Measurements from ENCODE around the gene SLC4A11. TPM values are rescaled to one million over a fixed set of nuclear protein-coding genes. Genes with fewer than 3 reads are reported as not detected.
"Not testable (repeated sequence)": the region's sequence is repeated elsewhere in the genome, so short reads cannot be mapped to it uniquely, and the experiment has no call there.

The SLC4A11 gene
- total RNA-seq, 4 donors from 2014 or later: 26.3 to 133 (median 85.8) TPM

- WGBS, 2 donors: 80 to 85% methylated on average over 16 to 17 of the region's 18 CpGs
- H3K27ac ChIP-seq: peak overlapping the region; percentile 93 to 97 (median 95)
- H3K4me1 ChIP-seq: peaks cover 43 to 57% of the 10 kb centered on the region in 2 donors
- H3K36me3 ChIP-seq: no peaks in the 10 kb centered on the region
- TF ChIP-seq POLR2A (IDR thresholded peaks at IDR 0.05) (peak in 1 of 2 donors; percentile 36), CTCF (IDR thresholded peaks at IDR 0.05) (no peak)
- H3K4me3 ChIP-seq (replicated peaks in 1 of 3): no peak overlapping the region
- peak; percentile 89 to 97 for DNase-seq
- no peaks in the 10 kb centered on the region for H3K27me3 ChIP-seq
- intact Hi-C loops (cut with DNase I): no loop called here
- no peaks in the 10 kb centered on the region for H3K9me3 ChIP-seq
Measured at GRCh38 chr20:3221398-3222226, 17.4 kb downstream of the SLC4A11 start.

- peaks cover 0 to 7% of the 10 kb centered on the region in 2 donors for H3K36me3 ChIP-seq
- no peak overlapping the region for H3K4me3 ChIP-seq (replicated peaks in 1 of 3)
- intact Hi-C loops (cut with DNase I): loop anchor here (2.0 to 5.0 kb wide), 2 partner anchors 58 to 99 kb away; no protein-coding TSS in a partner anchor
- no peaks in the 10 kb centered on the region for H3K27me3 ChIP-seq
- peak; percentile 62 to 80 for DNase-seq
- peaks cover 38 to 44% of the 10 kb centered on the region in 2 donors for H3K4me1 ChIP-seq
- peak overlapping the region; percentile 79 to 83 (median 83) for H3K27ac ChIP-seq
- TF ChIP-seq CTCF (IDR thresholded peaks at IDR 0.05): peak; percentile 80 to 96 (median 90)
- no peak for TF ChIP-seq POLR2A (IDR thresholded peaks at IDR 0.05)
- no peaks in the 10 kb centered on the region for H3K9me3 ChIP-seq
- 23 to 41% methylated on average over 13 to 28 of the region's 30 CpGs for WGBS, 2 donors
Measured at GRCh38 chr20:3218307-3218988, 20.5 kb downstream of the SLC4A11 start.

- not testable (repeated sequence) for H3K27me3 ChIP-seq; DNase-seq; H3K27ac ChIP-seq; H3K36me3 ChIP-seq; H3K4me3 ChIP-seq (replicated peaks in 1 of 3); H3K9me3 ChIP-seq
- intact Hi-C loops (cut with DNase I): loop anchor here (5.0 kb wide), 1 partner anchor 102 kb away; no protein-coding TSS in a partner anchor
- WGBS, 2 donors: 97 to 98% methylated on average over 7 of the region's 7 CpGs
- H3K4me1 ChIP-seq: peaks cover 20 to 33% of the 10 kb centered on the region in 2 donors
Measured at GRCh38 chr20:3215359-3215917, 23.6 kb downstream of the SLC4A11 start.

- Histone ChIP-seq H3K4me1 (peaks cover 19 to 35% of the 10 kb centered on the region in 2 donors), H3K9me3 (no peaks in the 10 kb centered on the region), H3K36me3 (peaks cover 0 to 7% of the 10 kb centered on the region in 2 donors), H3K4me3 (replicated peaks in 1 of 3) (no peak overlapping the region), H3K27ac (peak overlapping the region; percentile 68 to 80 (median 74)), H3K27me3 (no peaks in the 10 kb centered on the region)
- TF ChIP-seq CTCF (IDR thresholded peaks at IDR 0.05) (no peak), POLR2A (IDR thresholded peaks at IDR 0.05) (no peak)
- 28 to 43% methylated on average over 7 of the region's 7 CpGs for WGBS, 2 donors
- intact Hi-C loops (cut with DNase I): no loop called here
- peak; percentile 78 to 81 for DNase-seq
Measured at GRCh38 chr20:3213226-3213625, 25.8 kb downstream of the SLC4A11 start.

GRCh38 chr20:3210346-3210745 lies 28.6 kb downstream of the SLC4A11 start:
- H3K27ac ChIP-seq: peak overlapping the region in 1 of 3 donors; percentile 78
- H3K9me3 ChIP-seq: no peaks in the 10 kb centered on the region
- WGBS, 2 donors: 75 to 87% methylated on average over 2 of the region's 2 CpGs
- H3K4me3 ChIP-seq (replicated peaks in 1 of 3): peak overlapping the region in 1 of 3 donors; percentile 75
- intact Hi-C loops (cut with DNase I): no loop called here
- H3K27me3 ChIP-seq: no peaks in the 10 kb centered on the region
- TF ChIP-seq CTCF (IDR thresholded peaks at IDR 0.05) (no peak), POLR2A (IDR thresholded peaks at IDR 0.05) (no peak)
- no peak for DNase-seq
- peaks cover 0 to 4% of the 10 kb centered on the region in 2 donors for H3K36me3 ChIP-seq
- peaks cover 17 to 35% of the 10 kb centered on the region in 2 donors for H3K4me1 ChIP-seq
